Mammary epithelial cell (primary cell): ENCODE measurements around the gene GGT6.
"Not testable (repeated sequence)": the region's sequence is repeated elsewhere in the genome, so short reads cannot be mapped to it uniquely, and the experiment has no call there.

ENCODE experiments used
- CTCF ChIP-seq, 2 donors: IDR thresholded peaks in 1 of 2; conservative IDR thresholded peaks in 1 of 2; 2 replicates each; pipeline ENCODE4 v1.5.1; 2011 to 2012; ENCODE audit warnings: inconsistent platforms in 2 of 2, low read length in 2 of 2, mild to moderate bottlenecking in 2 of 2, control low read depth in 1 of 2, low read depth in 1 of 2; ENCODE audit not compliant: insufficient read depth in 1 of 2; ENCODE audit errors: extremely low read depth in 1 of 2
- EZH2 ChIP-seq: IDR thresholded peaks from 2 replicates; pipeline ENCODE4 v1.6.1; 2012; ENCODE audit warnings: low read length, inconsistent platforms, borderline replicate concordance

- not testable (repeated sequence) for TF ChIP-seq CTCF (conservative IDR thresholded peaks at IDR 0.05 in 1 of 2, IDR thresholded peaks at IDR 0.05 in 1 of 2; ENCODE audit: extremely low read depth in 1 of 2, insufficient read depth in 1 of 2, low read depth in 1 of 2, low read length in 2 of 2); EZH2
Measured at GRCh38 chr17:4590042-4590441, 29.7 kb upstream of the GGT6 start.
